Measurements from ENCODE around the gene ACTN1.

GRCh38 chr14:68956724-68957123 is 22.4 kb downstream of the ACTN1 start:
- TF ChIP-seq CTCF (IDR thresholded peaks at IDR 0.05) (no peak), POLR2A (IDR thresholded peaks at IDR 0.05) (no peak)
